ENCODE results near the gene DNM3.

- TF ChIP-seq CTCF (conservative IDR thresholded peaks at IDR 0.05; ENCODE audit: low read depth, low read length) (no peak), EZH2 (IDR thresholded peaks at IDR 0.05; ENCODE audit: borderline replicate concordance, low read depth, low read length, poor library complexity, severe bottlenecking) (no peak)
Observed at GRCh38 chr1:172168597-172168872, 327.2 kb downstream of the DNM3 start.

All from A673 (cell line).